Skeletal muscle satellite cell (primary cell): ENCODE data around the gene PKD1.

Source experiments
- H3K27me3 ChIP-seq: 2 replicates; pipeline ENCODE4 v1.7.0; 2013; ENCODE audit warnings: low read length; ENCODE audit not compliant: control insufficient read depth, insufficient read depth
- H3K36me3 ChIP-seq: 2 replicates; pipeline ENCODE4 v1.7.0; 2013; ENCODE audit warnings: mild to moderate bottlenecking, control low read depth, low read length; ENCODE audit not compliant: insufficient read depth
- H3K4me1 ChIP-seq: 2 replicates; pipeline ENCODE4 v1.7.0; 2013; ENCODE audit warnings: low read length; ENCODE audit not compliant: control insufficient read depth, insufficient read depth
- H3K4me2 ChIP-seq: 2 replicates; pipeline ENCODE4 v1.7.0; 2013; ENCODE audit warnings: mild to moderate bottlenecking, low read length
- H3K4me3 ChIP-seq: 2 replicates; pipeline ENCODE4 v1.7.0; 2013; ENCODE audit warnings: low read length
- H3K9ac ChIP-seq: 2 replicates; pipeline ENCODE4 v1.7.0; 2013; ENCODE audit warnings: mild to moderate bottlenecking, low read depth, low read length, moderate library complexity
- H3K9me3 ChIP-seq: replicated peaks from 2 replicates; pipeline ENCODE4 v1.7.0; 2013; ENCODE audit warnings: mild to moderate bottlenecking, control low read depth, low read length

PKD1 gene

DNA sequence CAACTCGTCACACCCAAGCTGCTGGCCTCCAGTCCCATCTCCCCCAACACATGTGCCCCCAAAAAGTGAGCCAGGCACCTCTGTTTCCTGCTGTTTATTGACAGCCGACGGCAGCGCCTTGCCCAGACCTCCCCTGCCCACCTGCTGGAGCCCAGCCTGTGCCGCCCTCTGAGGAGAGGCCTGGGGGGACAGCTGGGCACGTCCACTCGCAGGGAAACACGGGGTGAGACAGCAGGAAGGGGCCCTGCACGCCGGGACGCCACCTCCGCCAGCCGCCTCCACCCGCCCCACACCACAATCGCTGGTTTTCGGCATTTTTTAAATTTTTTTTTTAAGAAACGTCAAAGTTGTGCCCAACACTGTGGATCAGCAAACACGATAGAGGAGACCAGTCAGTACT lies 41.4 kb upstream of the PKD1 start:
- Histone ChIP-seq H3K36me3 (peaks cover 45% of the 10 kb centered on the region), H3K4me2 (no peak overlapping the region), H3K4me3 (no peak overlapping the region), H3K9me3 (no peaks in the 10 kb centered on the region), H3K27me3 (no peaks in the 10 kb centered on the region), H3K9ac (no peak overlapping the region), H3K4me1 (no peaks in the 10 kb centered on the region)

DNA sequence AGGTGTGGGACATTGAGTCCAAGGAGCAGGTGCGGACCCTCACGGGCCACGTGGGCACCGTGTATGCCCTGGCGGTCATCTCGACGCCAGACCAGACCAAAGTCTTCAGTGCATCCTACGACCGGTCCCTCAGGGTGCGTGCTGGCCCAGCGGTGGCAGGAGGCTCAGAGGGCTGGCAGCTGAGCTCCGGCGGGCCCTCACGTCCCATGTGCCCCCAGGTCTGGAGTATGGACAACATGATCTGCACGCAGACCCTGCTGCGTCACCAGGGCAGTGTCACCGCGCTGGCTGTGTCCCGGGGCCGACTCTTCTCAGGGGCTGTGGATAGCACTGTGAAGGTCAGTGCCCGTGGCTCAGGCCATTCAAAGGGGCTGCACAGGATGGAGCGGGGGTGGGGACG lies 40.3 kb upstream of the PKD1 start:
- Histone ChIP-seq H3K9ac (no peak overlapping the region), H3K4me1 (no peaks in the 10 kb centered on the region), H3K36me3 (peaks cover 49% of the 10 kb centered on the region), H3K4me2 (no peak overlapping the region), H3K4me3 (no peak overlapping the region), H3K27me3 (no peaks in the 10 kb centered on the region), H3K9me3 (no peaks in the 10 kb centered on the region)

GRCh38 chr16:2175454-2175853 lies 39.8 kb upstream of the PKD1 start:
- Histone ChIP-seq H3K27me3 (no peaks in the 10 kb centered on the region), H3K4me3 (no peak overlapping the region), H3K4me1 (no peaks in the 10 kb centered on the region), H3K36me3 (peaks cover 55% of the 10 kb centered on the region), H3K9ac (no peak overlapping the region), H3K4me2 (no peak overlapping the region), H3K9me3 (no peaks in the 10 kb centered on the region)

- H3K4me1 ChIP-seq, result no peaks in the 10 kb centered on the region
- peaks cover 56% of the 10 kb centered on the region for H3K36me3 ChIP-seq
- H3K9ac ChIP-seq, result no peak overlapping the region
- no peaks in the 10 kb centered on the region for H3K27me3 ChIP-seq
- no peaks in the 10 kb centered on the region for H3K9me3 ChIP-seq
- no peak overlapping the region for H3K4me3 ChIP-seq
- H3K4me2 ChIP-seq, result no peak overlapping the region
Observed at GRCh38 chr16:2174396-2175131, 38.9 kb upstream of the PKD1 start.

DNA sequence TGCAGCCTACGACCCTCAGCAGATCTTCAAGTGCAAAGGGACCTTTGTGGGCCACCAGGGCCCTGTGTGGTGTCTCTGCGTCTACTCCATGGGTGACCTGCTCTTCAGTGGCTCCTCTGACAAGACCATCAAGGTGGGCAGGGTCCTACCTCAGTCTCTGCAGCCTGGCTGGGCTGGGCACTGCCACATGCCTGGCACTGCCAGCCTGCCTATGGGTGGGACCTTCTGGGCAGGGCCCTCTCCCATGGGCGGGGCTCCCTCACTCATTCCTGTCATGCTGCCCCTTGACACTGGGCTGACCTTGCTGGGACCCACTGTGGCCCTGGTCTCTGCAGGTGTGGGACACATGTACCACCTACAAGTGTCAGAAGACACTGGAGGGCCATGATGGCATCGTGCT lies 38.2 kb upstream of the PKD1 start:
- Histone ChIP-seq H3K4me2 (no peak overlapping the region), H3K36me3 (peaks cover 61% of the 10 kb centered on the region), H3K9ac (no peak overlapping the region), H3K9me3 (no peaks in the 10 kb centered on the region), H3K4me3 (no peak overlapping the region), H3K4me1 (no peaks in the 10 kb centered on the region), H3K27me3 (no peaks in the 10 kb centered on the region)

- Histone ChIP-seq H3K27me3 (no peaks in the 10 kb centered on the region), H3K4me3 (no peak overlapping the region), H3K36me3 (peaks cover 65% of the 10 kb centered on the region), H3K9me3 (no peaks in the 10 kb centered on the region), H3K4me1 (no peaks in the 10 kb centered on the region), H3K9ac (no peak overlapping the region), H3K4me2 (no peak overlapping the region)
Observed at GRCh38 chr16:2173366-2173765, 37.7 kb upstream of the PKD1 start.

DNA sequence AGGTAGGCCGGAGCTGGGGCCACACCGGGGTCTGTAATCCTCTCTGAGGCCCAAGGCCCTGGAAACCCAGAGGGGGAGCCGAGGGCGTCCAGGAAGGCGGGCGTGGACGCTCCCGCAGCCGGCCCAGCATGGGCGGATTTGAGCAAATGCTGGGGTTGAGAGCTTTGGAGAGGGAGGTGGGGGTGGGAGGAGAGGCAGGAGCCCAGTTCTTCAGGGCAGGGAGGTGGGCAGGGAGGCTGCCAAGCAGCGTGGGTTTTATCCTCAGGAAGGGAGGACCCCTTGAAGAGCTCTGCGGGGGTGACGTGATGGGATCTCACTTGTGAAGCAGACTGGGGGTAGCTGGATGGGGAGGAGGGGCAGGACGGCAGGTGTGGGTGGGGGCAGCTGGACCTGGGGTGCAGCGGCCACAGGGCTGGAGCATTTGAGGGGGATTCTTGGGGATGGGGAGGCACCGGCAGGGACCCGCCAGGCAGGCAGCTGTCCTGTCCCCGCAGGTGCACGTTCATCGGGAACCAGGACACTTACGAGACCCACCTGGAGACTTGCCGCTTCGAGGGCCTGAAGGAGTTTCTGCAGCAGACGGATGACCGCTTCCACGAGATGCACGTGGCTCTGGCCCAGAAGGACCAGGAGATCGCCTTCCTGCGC lies 37.1 kb upstream of the PKD1 start:
- Histone ChIP-seq H3K9ac (no peak overlapping the region), H3K4me3 (no peak overlapping the region), H3K9me3 (no peaks in the 10 kb centered on the region), H3K36me3 (peaks cover 70% of the 10 kb centered on the region), H3K4me2 (no peak overlapping the region), H3K27me3 (no peaks in the 10 kb centered on the region), H3K4me1 (no peaks in the 10 kb centered on the region)

DNA sequence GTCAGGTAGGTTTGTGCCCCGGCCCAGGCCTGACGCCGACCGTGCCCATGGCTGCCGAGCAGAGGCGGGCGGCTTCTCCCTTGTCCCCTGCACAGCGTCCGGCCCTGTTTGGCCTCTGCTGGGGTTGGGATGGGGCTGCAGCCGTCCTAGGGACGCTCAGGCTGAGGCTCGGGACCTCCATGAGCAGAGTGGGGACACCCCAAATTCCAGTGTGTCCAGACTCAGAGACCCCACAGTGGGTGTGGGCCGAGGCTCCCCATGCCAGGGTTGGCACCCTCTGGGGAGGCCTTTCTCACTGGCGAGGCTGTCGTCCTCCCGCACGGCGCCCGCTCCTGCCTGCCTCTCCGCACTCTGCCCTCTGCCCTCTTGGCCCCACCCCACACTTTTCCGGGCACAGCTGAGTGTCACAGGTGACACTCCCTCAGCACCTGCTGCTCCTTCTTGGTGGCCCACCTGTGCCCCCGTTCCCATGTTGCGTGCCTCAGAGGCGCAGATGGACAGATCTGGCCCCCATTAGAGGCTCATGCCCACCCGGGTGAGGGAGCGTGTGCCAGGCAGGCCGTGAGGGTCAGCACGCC lies 36.0 kb upstream of the PKD1 start:
- H3K9me3 ChIP-seq, result no peaks in the 10 kb centered on the region
- H3K9ac ChIP-seq, result no peak overlapping the region
- no peak overlapping the region for H3K4me2 ChIP-seq
- peaks cover 69% of the 10 kb centered on the region for H3K36me3 ChIP-seq
- H3K4me1 ChIP-seq, result no peaks in the 10 kb centered on the region
- H3K4me3 ChIP-seq, result no peak overlapping the region
- no peaks in the 10 kb centered on the region for H3K27me3 ChIP-seq

- Histone ChIP-seq H3K36me3 (peaks cover 71% of the 10 kb centered on the region), H3K4me3 (no peak overlapping the region), H3K9me3 (no peaks in the 10 kb centered on the region), H3K9ac (no peak overlapping the region), H3K4me2 (no peak overlapping the region), H3K4me1 (no peaks in the 10 kb centered on the region), H3K27me3 (no peaks in the 10 kb centered on the region)
Observed at GRCh38 chr16:2170587-2171435, 35.1 kb upstream of the PKD1 start.

- Histone ChIP-seq H3K4me2 (no peak overlapping the region), H3K4me3 (no peak overlapping the region), H3K9ac (no peak overlapping the region), H3K9me3 (no peaks in the 10 kb centered on the region), H3K4me1 (no peaks in the 10 kb centered on the region), H3K27me3 (no peaks in the 10 kb centered on the region), H3K36me3 (peaks cover 65% of the 10 kb centered on the region)
Observed at GRCh38 chr16:2170080-2170479, 34.4 kb upstream of the PKD1 start.

GRCh38 chr16:2167068-2167638 lies 31.5 kb upstream of the PKD1 start:
- H3K9ac ChIP-seq, result no peak overlapping the region
- no peak overlapping the region for H3K4me3 ChIP-seq
- H3K36me3 ChIP-seq, result peaks cover 50% of the 10 kb centered on the region
- no peak overlapping the region for H3K4me2 ChIP-seq
- H3K27me3 ChIP-seq, result no peaks in the 10 kb centered on the region
- H3K9me3 ChIP-seq, result no peaks in the 10 kb centered on the region
- H3K4me1 ChIP-seq, result peaks cover 7% of the 10 kb centered on the region
